IMR-90 (cell line): ENCODE results near the gene KCNAB2.

Experiments used
- BHLHE40 ChIP-seq: fragments of 150-350 bp; IDR thresholded peaks from 2 replicates; pipeline ENCODE4 v1.6.1; 2016; ENCODE audit warnings: mild to moderate bottlenecking, low read depth, low read length
- CHD1 ChIP-seq: IDR thresholded peaks from 2 replicates; pipeline ENCODE4 v1.6.1; 2012; ENCODE audit warnings: low read depth, low read length, improper control_type of control experiment
- CTCF ChIP-seq: conservative IDR thresholded peaks from 2 replicates; pipeline ENCODE4 v1.5.1; 2012; ENCODE audit warnings: mild to moderate bottlenecking, low read depth, low read length, improper control_type of control experiment
- ELK1 ChIP-seq: fragments of 150-350 bp; IDR thresholded peaks from 2 replicates; pipeline ENCODE4 v1.6.1; 2016; ENCODE audit warnings: low read depth, mild to moderate bottlenecking, low read length, moderate library complexity, borderline replicate concordance
- MAFK ChIP-seq: IDR thresholded peaks from 2 replicates; pipeline ENCODE4 v1.6.1; 2012; ENCODE audit warnings: low read depth, low read length, improper control_type of control experiment
- MAZ ChIP-seq: IDR thresholded peaks from 2 replicates; pipeline ENCODE4 v1.6.1; 2012; ENCODE audit warnings: low read depth, mild to moderate bottlenecking, low read length, improper control_type of control experiment, moderate library complexity, borderline replicate concordance
- NFE2L2 ChIP-seq: fragments of 150-350 bp; IDR thresholded peaks from 2 replicates; pipeline ENCODE4 v1.6.1; 2016; ENCODE audit warnings: low read depth, mild to moderate bottlenecking, low read length
- POLR2A ChIP-seq: IDR thresholded peaks from 2 replicates; pipeline ENCODE4 v1.6.1; 2012; ENCODE audit warnings: mild to moderate bottlenecking, low read depth, low read length
- RAD21 ChIP-seq: IDR thresholded peaks from 2 replicates; pipeline ENCODE4 v1.6.1; 2012; ENCODE audit warnings: low read length, improper control_type of control experiment
- RFX5 ChIP-seq: IDR thresholded peaks from 2 replicates; pipeline ENCODE4 v1.8.0; 2012; ENCODE audit warnings: low read depth, mild to moderate bottlenecking, low read length, moderate library complexity
- SMC3 ChIP-seq: fragments of 150-350 bp; IDR thresholded peaks from 2 replicates; pipeline ENCODE4 v1.6.1; 2016; ENCODE audit warnings: low read depth, mild to moderate bottlenecking, antibody characterized with exemption, low read length, moderate library complexity
- USF2 ChIP-seq: fragments of 150-350 bp; IDR thresholded peaks from 2 replicates; pipeline ENCODE4 v1.6.1; 2017; ENCODE audit warnings: mild to moderate bottlenecking, antibody characterized with exemption, low read length, low read depth

GRCh38 chr1:6134741-6135510, 89.2 kb downstream of the KCNAB2 start:
- TF ChIP-seq RFX5 = no peak
- no peak for TF ChIP-seq CTCF
- no peak for TF ChIP-seq POLR2A
- no peak for TF ChIP-seq USF2
- no peak for TF ChIP-seq SMC3
- TF ChIP-seq NFE2L2 = no peak
- no peak for TF ChIP-seq BHLHE40
- TF ChIP-seq MAFK = no peak
- TF ChIP-seq ELK1 = no peak
- no peak for TF ChIP-seq RAD21
- TF ChIP-seq MAZ = no peak
- no peak for TF ChIP-seq CHD1
